HL-60/S4 (cell line): ENCODE data around the gene SEZ6L.

ENCODE experiments used
- in situ Hi-C: fragments of 300-500 bp; cut with MboI; formaldehyde crosslinking; loops from 2 replicates; pipeline ENCODE4 v1.14.3; 2022; ENCODE audit warnings: low sequenced_read_pairs

SEZ6L gene

GRCh38 chr22:26291940-26292666, 122.8 kb downstream of the SEZ6L start:
- in situ Hi-C loops, result no loop called here

DNA sequence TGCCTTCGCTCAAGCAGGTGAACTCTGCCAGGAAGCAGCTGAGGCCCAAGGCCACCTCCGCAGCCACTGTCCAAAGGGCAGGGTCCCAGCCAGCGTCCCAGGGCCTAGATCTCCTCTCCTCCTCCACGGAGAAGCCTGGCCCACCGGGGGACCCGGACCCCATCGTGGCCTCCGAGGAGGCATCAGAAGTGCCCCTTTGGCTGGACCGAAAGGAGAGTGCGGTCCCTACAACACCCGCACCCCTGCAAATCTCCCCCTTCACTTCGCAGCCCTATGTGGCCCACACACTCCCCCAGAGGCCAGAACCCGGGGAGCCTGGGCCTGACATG, 123.4 kb downstream of the SEZ6L start:
- in situ Hi-C loops, result no loop called here

DNA sequence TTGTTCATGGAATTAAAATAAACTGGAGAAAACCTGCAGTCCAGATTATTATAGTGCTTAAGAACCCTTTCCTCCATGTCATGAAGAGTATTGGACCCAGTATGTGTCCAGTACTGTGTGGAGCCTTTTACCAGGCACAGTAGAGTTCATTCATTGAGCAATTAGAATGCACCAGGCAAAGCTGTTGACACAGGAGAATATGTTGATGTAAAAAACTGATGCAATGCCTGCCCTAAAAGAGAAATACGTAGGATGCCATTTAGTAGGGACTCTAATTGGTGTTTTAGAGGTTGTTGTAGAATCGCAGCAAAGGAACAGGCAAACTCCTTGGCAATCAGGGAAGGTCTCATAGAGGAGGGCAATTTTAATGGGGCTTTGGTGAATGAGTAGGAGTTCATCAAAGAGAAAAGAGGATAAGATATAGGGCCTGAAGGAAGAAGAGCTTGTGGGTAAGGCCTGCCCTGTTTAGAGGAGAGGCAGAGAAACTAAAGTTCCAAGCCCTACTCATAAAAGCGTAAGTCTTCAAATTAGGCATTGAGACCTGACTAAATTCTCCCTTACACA, 126.4 kb downstream of the SEZ6L start:
- in situ Hi-C loops, result no loop called here

DNA sequence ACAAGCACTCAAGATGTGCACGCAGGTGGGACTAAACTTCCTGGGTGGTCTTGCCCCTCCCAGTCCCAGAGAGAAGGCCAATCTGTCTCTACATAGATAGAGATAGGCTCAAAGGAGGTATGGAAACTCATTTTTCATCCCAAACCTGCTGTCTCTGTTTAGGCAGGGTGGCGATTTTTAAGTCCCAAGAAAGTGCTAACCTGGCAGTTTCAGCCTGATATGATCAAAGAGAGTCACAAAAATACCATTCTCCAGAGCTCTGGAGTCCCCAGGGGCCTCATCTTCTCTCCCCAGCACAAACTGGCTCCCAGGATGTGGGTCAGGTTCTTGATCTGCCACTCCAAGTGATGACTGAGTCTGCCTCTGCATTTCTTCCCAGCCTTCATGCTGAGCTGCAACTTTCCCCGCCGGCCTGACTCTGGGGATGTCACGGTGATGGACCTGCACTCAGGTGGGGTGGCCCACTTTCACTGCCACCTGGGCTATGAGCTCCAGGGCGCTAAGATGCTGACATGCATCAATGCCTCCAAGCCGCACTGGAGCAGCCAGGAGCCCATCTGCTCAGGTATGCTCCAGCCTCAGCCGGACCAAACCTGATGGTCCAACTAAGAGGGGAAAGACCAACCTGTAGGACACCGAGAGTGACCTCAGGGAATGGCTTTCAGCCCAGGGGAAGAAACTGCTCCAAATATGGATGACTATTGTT, 129.5 kb downstream of the SEZ6L start:
- in situ Hi-C loops, result no loop called here

- in situ Hi-C loops, result no loop called here
Observed at GRCh38 chr22:26302726-26303125, 133.5 kb downstream of the SEZ6L start.

DNA sequence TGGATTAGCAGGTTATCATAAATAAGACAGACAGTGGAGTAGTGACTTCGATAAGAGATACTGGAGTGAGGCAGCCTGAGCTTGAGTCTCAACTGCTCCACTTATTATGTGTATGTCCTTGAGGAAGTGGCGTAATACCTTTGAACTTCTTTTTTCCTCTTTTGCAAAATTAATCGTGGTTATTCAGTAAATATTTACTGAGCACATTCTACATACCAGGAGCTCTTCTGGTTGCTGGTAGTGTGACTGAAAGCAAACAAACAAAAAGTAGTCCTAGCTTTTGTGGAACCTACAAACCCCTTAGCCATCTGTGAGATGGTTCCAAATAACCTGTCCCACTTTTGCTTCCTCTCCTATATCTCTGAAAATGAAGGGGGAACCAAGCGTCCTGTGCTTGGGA, 134.2 kb downstream of the SEZ6L start:
- in situ Hi-C loops, result no loop called here

- in situ Hi-C loops, result no loop called here
Observed at GRCh38 chr22:26304730-26305129, 135.5 kb downstream of the SEZ6L start.

DNA sequence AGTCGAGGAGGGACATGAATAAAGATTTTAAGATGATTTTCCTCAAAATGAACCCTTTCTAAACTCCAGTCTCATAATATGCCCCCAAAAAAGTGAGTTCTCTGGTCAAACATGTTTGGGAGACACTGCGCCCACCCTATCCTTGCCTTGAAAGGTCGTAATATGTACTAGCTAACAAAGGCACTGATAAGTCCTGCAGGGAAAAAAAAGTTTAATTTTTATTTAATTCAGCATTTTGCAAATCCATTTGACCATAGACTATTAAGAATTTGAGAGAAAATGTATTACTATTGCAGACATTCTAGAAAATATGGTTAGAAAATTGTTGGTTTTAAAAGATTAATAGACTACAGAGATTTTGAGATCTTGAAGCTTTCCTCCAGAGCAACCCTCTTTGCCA, 139.2 kb downstream of the SEZ6L start:
- in situ Hi-C loops, result no loop called here

DNA sequence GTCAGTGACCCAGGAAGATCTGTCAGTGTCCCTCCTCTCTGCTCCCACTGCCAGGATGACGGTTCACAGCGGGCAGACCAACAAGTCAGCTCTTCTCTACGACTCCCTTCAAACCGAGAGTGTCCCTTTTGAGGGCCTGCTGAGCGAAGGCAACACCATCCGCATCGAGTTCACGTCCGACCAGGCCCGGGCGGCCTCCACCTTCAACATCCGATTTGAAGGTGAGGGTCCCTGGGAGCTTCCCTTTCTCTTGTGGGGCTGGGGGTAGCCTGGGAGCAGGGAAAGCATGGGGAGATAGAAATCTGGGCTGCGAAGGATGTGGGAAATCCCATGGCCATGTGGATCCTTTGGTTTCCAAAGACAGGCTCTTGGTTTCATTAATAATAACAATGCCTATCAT, 141.4 kb downstream of the SEZ6L start:
- in situ Hi-C loops, result no loop called here

GRCh38 chr22:26313291-26313690, 144.0 kb downstream of the SEZ6L start:
- in situ Hi-C loops, result no loop called here

- in situ Hi-C loops, result no loop called here
Observed at GRCh38 chr22:26314171-26314570, 144.9 kb downstream of the SEZ6L start.

GRCh38 chr22:26314656-26315055, 145.4 kb downstream of the SEZ6L start:
- in situ Hi-C loops, result no loop called here

DNA sequence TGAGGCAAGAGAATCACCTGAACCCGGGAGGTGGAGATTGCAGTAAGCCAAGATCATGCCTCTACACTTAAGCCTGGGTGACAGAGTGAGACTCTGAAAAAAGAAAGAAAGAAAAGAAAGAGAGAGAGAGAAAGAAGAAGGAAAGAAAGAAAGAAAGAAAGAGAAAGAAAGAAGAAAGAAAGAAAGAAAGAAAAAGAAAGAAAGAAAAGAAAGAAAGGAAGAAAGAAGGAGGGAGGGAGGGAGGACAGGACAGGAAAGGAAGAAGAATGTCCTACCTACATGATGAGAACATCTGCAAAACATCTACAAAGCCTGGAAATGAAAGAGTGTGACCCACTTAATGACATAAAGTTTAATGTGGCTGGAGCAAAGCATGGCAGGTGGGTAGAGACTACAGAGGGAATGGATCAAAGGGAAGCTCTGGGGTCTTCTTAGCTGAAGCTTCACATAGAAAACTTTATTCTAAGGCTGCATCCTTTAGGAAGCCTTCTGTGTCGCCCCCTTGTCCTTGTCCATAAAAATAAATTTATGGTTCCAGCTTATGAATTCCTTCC, 147.5 kb downstream of the SEZ6L start:
- in situ Hi-C loops, result no loop called here

- in situ Hi-C loops, result no loop called here
Observed at GRCh38 chr22:26318975-26319374, 149.7 kb downstream of the SEZ6L start.

DNA sequence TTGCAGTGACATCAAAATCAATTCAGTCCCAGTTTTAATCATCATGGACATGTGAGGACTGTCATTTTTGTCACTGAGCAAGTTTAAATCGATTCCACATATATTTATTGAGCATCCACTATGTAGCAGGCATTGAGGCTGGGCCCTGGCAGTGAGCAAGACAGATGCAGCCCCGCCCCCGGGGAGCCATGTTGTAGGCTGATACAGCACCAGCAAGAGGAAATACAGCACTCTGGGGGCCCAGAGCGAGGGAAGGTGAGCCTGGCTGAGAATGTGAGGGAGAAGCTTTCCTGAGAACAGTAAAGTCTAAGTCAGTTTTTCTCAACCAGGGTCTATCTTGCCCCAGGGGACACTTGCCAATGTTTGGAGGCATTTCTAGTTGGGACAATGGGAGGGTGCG, 151.2 kb downstream of the SEZ6L start:
- in situ Hi-C loops, result no loop called here

GRCh38 chr22:26321469-26321913, 152.2 kb downstream of the SEZ6L start:
- in situ Hi-C loops, result no loop called here

GRCh38 chr22:26322179-26322905, 153.1 kb downstream of the SEZ6L start:
- in situ Hi-C loops, result no loop called here

DNA sequence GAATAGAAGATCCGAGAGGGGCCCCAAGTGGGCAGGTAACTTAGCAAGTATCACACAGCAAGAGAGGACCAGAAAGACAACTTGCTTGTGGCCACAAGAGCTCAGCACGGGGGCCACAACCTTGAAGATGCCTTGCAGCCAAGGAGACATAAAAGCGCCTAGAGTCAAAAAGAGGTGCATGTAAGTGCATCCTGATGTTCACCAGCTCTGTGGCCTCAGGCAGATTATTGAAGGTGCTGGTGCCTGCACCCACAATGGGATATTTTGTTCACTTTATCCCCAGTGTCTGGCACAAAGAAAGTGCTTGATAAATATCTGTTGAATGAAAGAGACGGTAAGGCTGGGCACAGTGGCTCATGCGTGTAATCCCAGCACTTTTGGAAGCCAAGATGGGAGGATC, 153.8 kb downstream of the SEZ6L start:
- in situ Hi-C loops, result no loop called here

GRCh38 chr22:26324150-26324549, 154.9 kb downstream of the SEZ6L start:
- in situ Hi-C loops, result no loop called here

DNA sequence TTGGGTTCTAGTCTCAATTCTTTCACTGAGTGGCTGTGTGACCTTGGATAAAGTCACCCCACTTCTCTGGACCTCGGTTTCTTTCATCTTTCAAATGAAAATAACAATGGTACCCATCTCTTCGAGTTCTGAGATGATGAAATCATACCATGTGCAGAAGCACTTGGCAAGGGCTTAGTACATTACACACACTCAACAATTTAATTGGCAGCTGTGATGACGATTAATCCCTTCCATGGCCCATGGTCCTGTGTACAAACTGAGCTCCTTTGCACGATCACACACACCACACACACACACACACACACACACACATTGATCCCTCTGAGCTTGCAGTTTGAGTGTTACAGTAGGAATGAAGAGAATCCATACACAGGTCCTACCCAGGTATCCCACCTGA, 156.4 kb downstream of the SEZ6L start:
- in situ Hi-C loops, result loop anchor here (25.0 kb wide), 1 partner anchor 863 kb away; no protein-coding TSS in a partner anchor

- in situ Hi-C loops, result loop anchor here (25.0 kb wide), 1 partner anchor 865 kb away; no protein-coding TSS in a partner anchor
Observed at GRCh38 chr22:26326803-26327202, 157.5 kb downstream of the SEZ6L start.
